GM18951 (cell line): Measurements from ENCODE around the gene RAB7A.
"Not testable (repeated sequence)": the region's sequence is repeated elsewhere in the genome, so short reads cannot be mapped to it uniquely, and the experiment has no call there.

Experiments
- POLR2A ChIP-seq: IDR thresholded peaks from 4 replicates; pipeline ENCODE4 v1.6.1; 2011; ENCODE audit warnings: mild to moderate bottlenecking; ENCODE audit not compliant: insufficient read length, insufficient read depth; ENCODE audit errors: extremely low read depth
- in situ Hi-C: fragments of 300-500 bp; cut with MboI; formaldehyde crosslinking; loops from one replicate; pipeline ENCODE4 v1.12.0; 2022; ENCODE audit warnings: low sequenced_read_pairs, mixed read lengths, inconsistent platforms; ENCODE audit not compliant: unreplicated experiment

RAB7A gene

DNA sequence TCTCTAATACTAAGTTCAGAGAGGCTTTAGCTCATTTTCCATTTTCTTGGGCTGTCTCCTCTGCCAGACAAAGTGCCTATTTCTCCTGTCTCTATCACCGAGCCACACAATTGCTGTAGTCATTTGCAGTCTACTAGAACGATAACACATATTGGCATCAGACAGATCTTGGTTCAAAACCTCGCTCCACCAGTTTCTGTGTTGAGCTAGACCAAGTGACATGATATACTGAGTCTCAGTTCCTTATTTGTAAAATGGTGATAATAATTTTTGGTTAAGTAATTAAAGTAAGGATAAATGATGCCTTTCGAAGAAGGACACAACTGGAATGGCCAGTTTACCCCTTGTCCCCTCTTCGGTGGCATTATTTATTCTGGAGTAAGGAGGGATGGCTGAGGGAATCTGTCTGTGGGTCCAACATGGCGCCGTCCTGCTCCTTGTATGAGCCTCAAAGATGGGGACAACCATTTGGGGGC lies 398 bp upstream of the RAB7A start:
- in situ Hi-C loops: no loop called here
- no peak for TF ChIP-seq POLR2A

DNA sequence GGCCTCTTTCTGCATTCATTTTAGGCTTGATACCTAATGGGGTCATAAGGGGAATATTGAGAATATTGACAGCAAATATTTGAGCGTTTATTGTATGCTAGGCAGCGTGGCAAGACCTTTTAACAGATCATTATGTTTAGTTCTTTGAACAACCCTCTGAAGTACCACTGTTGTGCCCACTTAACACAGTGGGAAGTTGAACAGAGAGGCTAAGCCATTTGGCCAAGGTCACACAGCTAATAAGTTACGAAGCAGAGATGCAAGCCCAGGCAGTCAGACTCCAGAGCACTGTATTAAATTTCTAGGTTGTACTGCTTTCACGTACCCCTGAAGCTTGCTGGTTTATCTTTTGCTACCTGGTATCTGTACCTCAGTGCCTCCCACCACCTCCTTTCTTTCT lies 1.1 kb downstream of the RAB7A start:
- in situ Hi-C loops: no loop called here
- no peak for TF ChIP-seq POLR2A

DNA sequence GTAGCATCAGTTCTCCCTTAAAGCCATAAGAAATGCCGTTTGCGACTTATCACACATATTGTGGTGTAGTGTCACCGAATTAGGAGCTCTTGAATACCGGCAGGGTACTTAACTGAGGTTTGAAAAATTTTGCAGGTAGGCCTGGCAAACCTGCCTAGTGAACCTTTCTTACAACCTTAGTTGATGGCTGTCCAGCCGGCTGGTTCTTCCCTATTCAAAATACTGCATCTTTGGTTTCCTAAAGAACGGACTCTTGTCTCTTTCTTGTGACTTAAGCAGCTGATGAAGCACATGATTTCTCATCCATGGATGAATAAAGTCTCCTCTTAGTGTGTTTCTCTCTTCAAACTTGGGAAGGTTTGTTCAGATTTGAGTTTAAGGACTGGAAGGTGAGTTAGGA lies 1.5 kb downstream of the RAB7A start:
- no peak for TF ChIP-seq POLR2A
- in situ Hi-C loops: no loop called here

DNA sequence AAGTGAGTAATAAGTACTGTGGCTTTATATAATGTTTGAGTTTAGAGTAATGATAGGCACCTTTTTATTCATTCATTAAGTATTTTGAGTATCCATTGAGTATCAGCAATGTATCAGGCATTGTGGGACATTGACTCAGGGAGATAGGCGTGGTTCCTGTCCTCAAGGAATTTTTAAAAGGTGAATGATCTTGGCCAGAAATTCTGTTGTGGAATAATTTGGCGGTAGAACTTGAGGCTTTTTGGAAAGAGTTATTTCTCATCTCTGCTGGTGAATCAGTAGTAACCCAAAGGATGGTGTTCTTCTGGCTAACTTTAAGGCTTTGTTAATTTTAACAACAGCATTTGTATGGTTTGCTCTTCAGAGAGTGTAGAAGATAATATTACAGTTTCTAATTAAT lies 2.0 kb downstream of the RAB7A start:
- in situ Hi-C loops: no loop called here

DNA sequence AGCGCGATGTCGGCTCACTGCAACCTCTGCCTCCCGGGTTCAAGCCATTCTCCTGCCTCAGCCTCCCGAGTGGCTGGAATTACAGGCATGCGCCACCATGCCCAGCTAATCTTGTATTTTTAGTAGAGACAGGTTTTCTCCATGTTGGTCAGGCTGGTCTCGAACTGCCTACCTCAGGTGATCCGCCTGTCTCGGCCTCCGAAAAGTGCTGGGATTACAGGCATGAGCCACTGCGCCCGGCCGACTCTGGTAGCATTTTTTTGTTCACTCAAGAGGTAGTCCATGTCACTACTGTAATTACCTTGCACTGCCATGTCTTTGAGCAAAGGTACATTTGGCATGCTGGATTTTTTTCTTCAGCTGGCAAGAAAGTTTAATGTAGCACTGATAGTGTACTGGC lies 2.5 kb downstream of the RAB7A start:
- in situ Hi-C loops: not testable (repeated sequence)

More for the DNA sequence above, 2.0 kb downstream of the RAB7A start:
- TF ChIP-seq POLR2A: no peak

DNA sequence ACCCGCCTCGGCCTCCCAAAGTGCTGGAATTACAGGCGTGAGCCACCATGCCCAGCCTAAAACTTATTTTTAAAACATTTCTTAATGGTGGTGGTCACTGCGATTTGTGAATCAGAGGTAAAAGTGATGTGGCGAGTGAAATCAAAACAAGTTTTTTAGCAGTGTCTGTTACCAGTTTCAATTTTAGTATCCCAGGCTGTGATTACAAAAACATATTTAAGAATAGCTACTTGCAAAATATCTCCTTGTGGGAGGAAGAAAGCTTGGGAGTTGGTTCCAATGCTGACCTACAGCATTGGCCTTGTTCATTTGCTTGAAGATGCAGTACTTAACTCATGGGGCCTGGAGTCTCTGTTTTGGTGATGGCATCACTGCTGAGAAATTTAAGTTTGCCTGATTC lies 4.5 kb downstream of the RAB7A start:
- no peak for TF ChIP-seq POLR2A
- in situ Hi-C loops: no loop called here

DNA sequence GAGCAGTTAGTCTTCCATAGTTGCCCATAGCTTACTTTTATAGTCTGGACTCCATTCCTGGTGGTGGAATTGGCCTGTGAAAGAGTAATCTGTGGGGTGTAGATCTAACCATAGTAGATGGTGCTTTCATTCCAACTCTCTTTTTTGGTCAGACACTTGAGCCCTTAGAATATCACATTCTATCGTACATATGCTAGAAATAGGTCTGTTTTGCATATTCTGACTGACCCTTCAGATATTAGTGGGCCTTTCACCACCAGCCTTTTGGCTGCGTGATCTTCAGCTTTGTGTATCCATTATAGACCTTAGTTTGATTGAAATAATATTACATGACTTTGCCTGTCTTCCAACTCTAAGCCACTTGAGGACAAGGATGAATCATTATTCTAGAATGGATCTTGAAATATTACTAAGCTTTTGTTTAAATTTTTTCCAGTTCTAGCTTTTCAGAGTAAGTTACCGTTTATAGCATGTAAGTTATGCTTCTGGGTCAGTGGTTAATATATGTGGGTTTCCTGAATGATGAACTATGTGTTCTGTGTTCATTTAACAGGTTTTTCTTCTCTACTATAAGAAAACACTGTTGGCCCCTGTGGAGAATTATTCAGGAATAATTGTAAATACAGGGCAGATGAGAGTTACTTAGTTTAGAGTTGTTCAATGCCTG lies 8.7 kb downstream of the RAB7A start:
- TF ChIP-seq POLR2A: no peak
- in situ Hi-C loops: no loop called here

DNA sequence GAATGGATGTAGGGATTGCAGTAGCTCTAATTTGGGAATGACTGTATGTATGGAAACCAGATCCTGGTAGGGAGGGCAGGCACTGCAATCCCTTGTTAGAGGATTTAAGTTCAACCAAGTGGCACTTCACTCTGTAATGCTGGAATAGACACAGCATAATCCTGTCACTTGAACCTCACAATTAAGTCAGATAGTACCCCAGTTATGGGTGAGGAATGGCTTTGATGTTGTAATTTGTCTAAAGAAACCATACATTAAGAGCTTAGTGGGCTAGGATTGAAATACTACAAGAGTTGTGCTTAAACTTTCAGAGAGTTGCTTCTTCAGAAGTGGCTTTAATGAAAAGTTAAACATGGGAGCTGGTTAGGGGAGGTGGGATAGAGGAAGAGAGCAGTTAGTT lies 9.3 kb downstream of the RAB7A start:
- in situ Hi-C loops: no loop called here
- no peak for TF ChIP-seq POLR2A

DNA sequence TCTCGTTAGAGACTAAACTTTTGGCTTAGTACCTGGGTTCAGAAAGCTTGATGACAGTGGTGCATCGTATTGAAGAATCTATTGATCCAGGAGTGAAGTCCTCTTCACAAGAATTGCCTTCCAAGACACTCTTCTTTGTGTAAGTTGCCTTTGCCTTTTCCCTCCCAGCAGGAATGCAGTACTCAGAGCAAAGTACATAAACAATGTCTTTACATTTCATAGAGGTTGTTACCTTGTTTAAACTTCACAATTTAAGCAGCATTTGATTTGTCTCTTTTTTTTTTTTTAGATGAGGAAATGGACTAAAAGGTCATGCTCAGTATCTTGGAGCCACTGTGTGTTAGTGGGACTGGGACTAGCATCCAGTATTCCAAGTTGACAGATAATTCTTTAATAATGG lies 9.9 kb downstream of the RAB7A start:
- TF ChIP-seq POLR2A: no peak
- in situ Hi-C loops: no loop called here

DNA sequence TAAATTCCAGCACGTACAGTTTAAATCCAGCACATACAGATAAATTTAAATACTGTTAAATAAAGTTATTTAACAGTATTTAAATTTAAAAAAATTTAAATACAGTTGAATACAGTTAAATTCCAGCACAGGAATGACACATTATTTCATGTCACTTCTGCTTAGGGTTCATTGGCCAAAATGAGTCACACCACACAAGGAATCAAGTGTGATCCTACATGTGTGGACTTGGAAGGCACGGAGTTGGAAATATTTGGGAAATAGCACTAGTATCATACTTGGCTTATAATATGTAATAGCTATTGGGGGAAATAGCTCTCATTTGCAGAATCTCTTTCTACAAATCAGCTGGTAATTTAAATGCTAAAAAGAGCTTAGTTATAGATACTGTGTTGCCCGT lies 10.6 kb downstream of the RAB7A start:
- in situ Hi-C loops: no loop called here
- TF ChIP-seq POLR2A: no peak

DNA sequence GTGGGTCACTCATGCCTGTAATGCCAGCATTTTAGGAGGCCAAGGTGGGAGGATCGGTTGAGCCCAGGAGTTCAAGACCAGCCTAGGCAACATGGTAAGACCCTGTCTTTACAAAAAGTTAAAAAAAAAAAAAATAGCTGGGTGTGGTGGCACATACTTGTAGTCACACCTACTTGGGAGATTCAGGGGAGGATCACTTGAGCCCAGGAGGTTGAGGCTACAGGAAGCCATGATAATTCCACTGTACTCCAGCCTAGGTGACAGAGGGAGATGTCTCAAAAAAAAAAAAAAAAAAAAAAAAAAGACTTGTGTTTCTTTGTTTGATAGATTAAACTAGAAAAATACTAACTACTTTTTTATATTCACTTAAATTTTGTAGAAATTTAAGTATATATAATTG lies 14.6 kb downstream of the RAB7A start:
- in situ Hi-C loops: no loop called here
- TF ChIP-seq POLR2A: no peak

DNA sequence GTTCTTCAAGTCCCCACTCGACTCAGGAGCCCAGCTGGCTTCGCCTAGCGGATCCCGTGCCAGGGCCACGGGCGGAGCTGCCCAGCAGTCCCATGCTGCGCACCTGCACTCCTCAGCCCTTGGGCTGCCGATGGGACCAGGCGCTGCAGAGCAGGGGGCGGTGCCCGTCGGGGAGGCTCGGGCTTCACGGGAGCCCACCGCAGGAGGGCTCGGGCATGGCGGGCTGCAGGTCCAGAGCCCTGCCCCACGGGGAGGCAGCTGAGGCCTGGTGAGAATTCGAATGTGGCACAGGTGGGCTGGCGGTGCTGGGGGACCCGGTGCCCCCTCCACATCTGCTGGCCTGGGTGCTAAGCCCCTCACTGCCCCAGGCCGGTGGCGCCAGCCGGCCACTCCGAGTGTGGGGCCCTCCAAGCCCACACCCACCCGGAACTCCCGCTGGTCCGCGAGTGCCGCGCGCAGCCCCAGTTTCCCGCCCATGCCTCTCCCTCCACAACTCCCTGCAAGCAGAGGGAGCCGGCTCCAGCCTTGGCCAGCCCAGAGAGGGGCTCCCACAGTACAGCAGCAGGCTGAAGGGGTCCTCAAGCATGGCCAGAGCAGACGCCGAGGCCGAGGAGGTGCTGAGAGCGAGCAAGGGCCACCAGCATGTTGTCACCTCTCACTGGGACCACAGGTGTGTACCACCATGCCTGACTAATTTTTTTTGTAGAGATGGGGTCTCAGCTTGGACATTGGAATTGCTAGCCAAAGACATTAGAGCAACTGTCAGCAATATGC lies 17.0 kb downstream of the RAB7A start:
- no peak for TF ChIP-seq POLR2A
- in situ Hi-C loops: no loop called here

DNA sequence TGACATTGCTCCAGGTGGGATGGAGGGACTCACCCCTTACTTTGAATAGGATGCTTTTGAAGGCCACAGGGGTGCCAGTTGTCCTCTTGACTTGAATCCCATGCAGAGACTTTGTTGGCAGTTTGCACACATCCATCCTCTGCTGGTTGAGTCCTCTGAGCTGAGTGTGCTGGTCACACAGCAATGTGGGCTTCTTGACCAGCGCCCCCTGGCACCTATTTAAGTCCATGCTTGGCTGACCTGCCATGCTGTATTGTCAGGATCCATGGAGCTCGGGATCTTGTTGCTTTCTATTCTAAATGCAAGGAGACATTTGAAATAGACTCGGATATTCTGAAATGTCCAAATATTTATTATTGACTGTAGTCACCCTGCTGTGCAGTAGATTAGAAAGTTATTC lies 19.8 kb downstream of the RAB7A start:
- in situ Hi-C loops: no loop called here
- TF ChIP-seq POLR2A: no peak

DNA sequence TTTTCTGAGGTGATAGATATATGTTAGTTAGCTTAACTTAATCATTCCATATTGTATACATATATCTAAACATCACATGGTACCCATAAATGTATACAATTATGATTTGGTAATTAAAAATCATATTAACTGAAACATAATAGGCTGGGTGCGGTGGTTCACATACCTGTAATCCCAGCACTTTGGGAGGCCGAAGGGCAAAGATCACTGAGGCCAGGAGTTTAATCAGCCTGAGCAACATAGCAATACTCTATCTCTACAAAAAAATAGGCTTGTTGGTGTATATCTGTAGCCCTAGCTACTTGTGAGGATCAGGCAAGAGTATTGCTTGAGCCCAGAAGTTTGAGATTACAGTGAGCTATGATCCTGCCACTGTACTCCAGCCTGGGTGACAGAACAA lies 20.9 kb downstream of the RAB7A start:
- in situ Hi-C loops: no loop called here
- no peak for TF ChIP-seq POLR2A
